Panc1 (cell line): ENCODE results near the gene RAB14. TPM values are rescaled to one million over a fixed set of nuclear protein-coding genes. Genes with fewer than 3 reads are reported as not detected.

Experiments
- ATAC-seq: fragments of 200-7000 bp; cut with Tn5 transposase; 2 replicates; pipeline ENCODE4 v1.9.1; 2020; ENCODE audit warnings: mild to moderate bottlenecking, moderate library complexity
- BruUV-seq: library from RNA; stranded (reverse); fragments of 400-500 nt; replicated peaks from 2 replicates; lab custom pipeline; 2021; lab: Mats Ljungman, UMichigan
- CTCF ChIA-PET: fragments of 300-600 bp; sonication (Branson Sonifier 250); formaldehyde crosslinking; loops from one replicate; lab custom pipeline; 2022; ENCODE audit warnings: antibody characterized with exemption; lab: Charles Lee
- POLR2A ChIA-PET: fragments of 300-600 bp; sonication (Branson Sonifier 250); formaldehyde crosslinking; loops from one replicate; lab custom pipeline; 2022; ENCODE audit warnings: antibody characterized with exemption; lab: Charles Lee
- DNase-seq: peaks from one replicate; pipeline ENCODE4 v3.0.0-alpha.2; 2010; ENCODE audit warnings: low read depth, low spot score
- H3K27ac ChIP-seq: 2 replicates; pipeline ENCODE4 v1.5.1; 2011; ENCODE audit warnings: mild to moderate bottlenecking, low read length, inconsistent platforms
- H3K27me3 ChIP-seq: fragments of 200-500 bp; sonication (Bioruptor generic); 2 replicates; pipeline ENCODE4 v1.6.0; 2014; ENCODE audit warnings: low read length, inconsistent platforms; ENCODE audit not compliant: control insufficient read depth, insufficient read depth
- H3K36me3 ChIP-seq: fragments of 200-500 bp; sonication (Bioruptor generic); 2 replicates; pipeline ENCODE4 v1.5.1; 2014; ENCODE audit warnings: inconsistent platforms, mild to moderate bottlenecking, low read length, moderate library complexity; ENCODE audit not compliant: control insufficient read depth, insufficient read depth
- H3K4me1 ChIP-seq: 2 replicates; pipeline ENCODE4 v1.5.1; 2011; ENCODE audit warnings: inconsistent platforms, mild to moderate bottlenecking, low read length, moderate library complexity; ENCODE audit not compliant: control insufficient read depth, insufficient read depth
- H3K4me3 ChIP-seq, 2 experiments: 2 replicates each; pipeline ENCODE4 v1.5.1; 2011 to 2012; ENCODE audit warnings: low read depth in 2 of 2, low read length in 2 of 2, mild to moderate bottlenecking in 2 of 2, inconsistent platforms in 1 of 2, moderate library complexity in 1 of 2
- H3K9me3 ChIP-seq: fragments of 200-500 bp; sonication (Bioruptor generic); 2 replicates; pipeline ENCODE4 v1.5.1; 2014; ENCODE audit warnings: low read depth, mild to moderate bottlenecking, inconsistent platforms, low read length, moderate library complexity; ENCODE audit not compliant: control insufficient read depth, insufficient read depth
- CTCF ChIP-seq: fragments of 450-650 bp; IDR thresholded peaks from 2 replicates; pipeline ENCODE4 v1.5.1; 2017; ENCODE audit warnings: mild to moderate bottlenecking
- POLR2AphosphoS5 ChIP-seq: IDR thresholded peaks from 2 replicates; pipeline ENCODE4 v1.6.1; 2012; ENCODE audit warnings: mild to moderate bottlenecking, low read depth, low read length, moderate library complexity
- REST ChIP-seq, 2 experiments: IDR thresholded peaks; 2 replicates each; pipeline ENCODE4 v1.6.1; 2011 to 2012; ENCODE audit warnings: low read depth in 2 of 2, control low read depth in 1 of 2, low read length in 1 of 2, mild to moderate bottlenecking in 1 of 2, moderate library complexity in 1 of 2; ENCODE audit not compliant: insufficient read depth in 1 of 2
- SIN3A ChIP-seq: IDR thresholded peaks from 2 replicates; pipeline ENCODE4 v1.6.1; 2012; ENCODE audit warnings: low read depth, mild to moderate bottlenecking, low read length, moderate library complexity, borderline replicate concordance; ENCODE audit not compliant: insufficient read depth
- TCF7L2 ChIP-seq: IDR thresholded peaks from 2 replicates; pipeline ENCODE4 v1.6.1; 2011; ENCODE audit warnings: mild to moderate bottlenecking, low read depth, low read length, inconsistent platforms
- in situ Hi-C: cut with HindIII; loops from 2 replicates; pipeline ENCODE4 v1.10.0; 2016; ENCODE audit warnings: low sequenced_read_pairs, low pct_unique_long_range_greater_than_20kb
- intact Hi-C: fragments of 100-400 bp; cut with micrococcal nuclease; formaldehyde crosslinking; loops from one replicate; pipeline ENCODE4 v1.10.0; 2022; ENCODE audit not compliant: unreplicated experiment
- total RNA-seq: library from RNA; stranded (reverse); gene quantifications from one replicate; pipeline ENCODE4 v1.2.1, GENCODE V29; 2021; ENCODE audit not compliant: unreplicated experiment

RAB14 gene
- total RNA-seq, 1 experiment from 2014 or later: 42.7 TPM

- intact Hi-C loops: no loop called here
- in situ Hi-C loops: no loop called here
- H3K36me3 ChIP-seq: peaks cover 10% of the 10 kb centered on the region; the same call in 1 of the 2 replicates
- TF ChIP-seq REST (IDR thresholded peaks at IDR 0.05; ENCODE audit: insufficient read depth in 1 of 2, low read depth in 2 of 2, low read length in 1 of 2) (no peak), CTCF (no peak), TCF7L2 (no peak), POLR2AphosphoS5 (no peak), SIN3A (no peak)
- no peak overlapping the region for H3K27ac ChIP-seq
- H3K4me1 ChIP-seq: peaks cover 12% of the 10 kb centered on the region
- H3K9me3 ChIP-seq: no peaks in the 10 kb centered on the region
- no peak for ATAC-seq
- POLR2A ChIA-PET: no interaction called here
- H3K27me3 ChIP-seq: no peaks in the 10 kb centered on the region
- CTCF ChIA-PET: no interaction called here
- BruUV-seq: no TSS peak
- no peak for DNase-seq
- H3K4me3 ChIP-seq: no peak overlapping the region
Measured at GRCh38 chr9:121185774-121186403, 15.8 kb downstream of the RAB14 start.

- BruUV-seq: no TSS peak
- no peak for DNase-seq
- CTCF ChIA-PET: no interaction called here
Measured at GRCh38 chr9:121185178-121185745, 16.4 kb downstream of the RAB14 start.

More at GRCh38 chr9:121185178-121185745, 16.4 kb downstream of the RAB14 start:
- in situ Hi-C loops (no loop called here), intact Hi-C loops (no loop called here)
- Histone ChIP-seq H3K27ac (no peak overlapping the region), H3K4me1 (peaks cover 14% of the 10 kb centered on the region), H3K36me3 (peaks cover 10% of the 10 kb centered on the region; the same call in 1 of the 2 replicates), H3K9me3 (no peaks in the 10 kb centered on the region), H3K27me3 (no peaks in the 10 kb centered on the region), H3K4me3 (no peak overlapping the region)
- no peak for TF ChIP-seq CTCF
- ATAC-seq: no peak
- POLR2A ChIA-PET: no interaction called here
